Measurements from ENCODE around the gene C16orf78.
A peak's percentile ranks its signal among the peaks of the same experiment; 100 is the strongest.

C16orf78 gene

DNA sequence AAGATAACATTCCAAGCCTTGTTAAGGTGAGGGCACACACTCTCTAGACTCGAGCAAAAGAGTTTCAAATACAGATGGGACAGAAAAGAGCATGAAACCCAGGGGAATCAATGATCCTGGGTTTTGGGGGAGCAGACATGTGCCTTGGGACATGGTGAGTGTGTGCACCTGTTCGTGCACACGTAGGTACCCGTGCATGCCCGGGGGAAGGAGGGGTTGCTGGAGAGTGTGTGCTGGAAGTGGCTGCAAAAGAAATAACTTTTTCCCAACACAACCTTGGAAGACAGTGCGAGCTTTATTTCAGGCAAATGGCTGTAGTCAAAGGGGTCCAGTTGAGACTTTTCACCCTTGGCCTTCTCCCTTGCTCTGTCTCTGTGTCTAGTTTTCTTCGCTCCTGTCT is 62.6 kb downstream of the C16orf78 start:
- DNase-seq = no peak

DNA sequence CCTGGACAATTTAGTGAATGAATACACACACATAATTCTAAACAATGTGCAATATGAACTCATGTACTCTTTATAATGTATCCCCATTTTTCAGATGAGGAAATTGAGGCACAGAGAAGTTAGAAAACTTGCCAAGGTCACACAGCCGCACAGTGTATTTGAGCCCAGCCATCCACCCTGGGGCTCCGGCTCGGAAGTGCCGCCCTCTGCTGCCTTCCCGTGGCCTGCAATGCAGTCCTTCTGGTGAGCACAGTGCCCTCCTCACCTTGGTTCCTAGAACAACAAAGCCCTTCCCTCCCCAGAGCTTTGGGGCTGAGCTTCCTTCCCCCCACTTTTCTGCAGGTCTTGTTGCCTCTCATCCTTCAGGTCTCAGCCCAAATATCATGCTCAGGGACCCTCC is 63.7 kb downstream of the C16orf78 start:
- DNase-seq = no peak

DNA sequence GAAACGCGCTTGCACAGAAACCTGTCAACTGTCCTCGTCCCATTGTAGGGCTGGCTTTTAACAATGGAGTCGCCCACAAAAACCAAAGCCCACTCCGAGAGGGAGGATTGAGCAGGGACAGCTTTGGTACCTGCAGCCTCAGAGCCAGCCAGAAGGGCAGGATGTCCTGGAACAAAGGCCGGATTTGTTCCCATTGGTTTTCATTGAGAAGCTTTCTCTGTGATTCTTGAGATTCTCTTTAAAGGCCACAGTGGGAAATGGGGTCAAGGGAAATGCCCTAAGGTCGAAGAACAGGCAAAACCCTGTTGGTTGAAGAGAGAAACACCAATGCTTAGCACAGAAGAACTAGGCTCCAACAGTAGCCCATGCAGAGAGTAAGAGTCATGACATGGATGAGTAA is 65.4 kb downstream of the C16orf78 start:
- no peak for DNase-seq

DNA sequence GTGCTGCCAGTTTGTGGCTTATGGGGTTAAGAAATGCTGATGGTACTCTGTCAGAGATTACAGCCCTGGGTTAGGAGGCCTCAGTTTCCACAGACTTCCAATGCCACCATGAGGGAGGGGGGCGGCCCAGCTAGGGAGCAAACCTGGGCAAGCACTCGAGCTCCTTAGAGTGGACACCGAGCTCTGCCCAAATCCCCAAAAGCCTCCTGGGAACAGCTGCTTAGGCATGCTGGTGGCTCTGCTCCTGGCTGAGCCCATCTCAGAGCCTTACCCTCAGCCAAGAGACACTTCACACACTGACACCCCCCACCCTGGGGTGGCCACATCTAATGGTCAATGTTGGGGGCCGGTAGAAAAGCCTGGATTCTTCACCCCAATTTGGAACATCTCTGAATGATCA is 66.1 kb downstream of the C16orf78 start:
- no peak for DNase-seq

DNA sequence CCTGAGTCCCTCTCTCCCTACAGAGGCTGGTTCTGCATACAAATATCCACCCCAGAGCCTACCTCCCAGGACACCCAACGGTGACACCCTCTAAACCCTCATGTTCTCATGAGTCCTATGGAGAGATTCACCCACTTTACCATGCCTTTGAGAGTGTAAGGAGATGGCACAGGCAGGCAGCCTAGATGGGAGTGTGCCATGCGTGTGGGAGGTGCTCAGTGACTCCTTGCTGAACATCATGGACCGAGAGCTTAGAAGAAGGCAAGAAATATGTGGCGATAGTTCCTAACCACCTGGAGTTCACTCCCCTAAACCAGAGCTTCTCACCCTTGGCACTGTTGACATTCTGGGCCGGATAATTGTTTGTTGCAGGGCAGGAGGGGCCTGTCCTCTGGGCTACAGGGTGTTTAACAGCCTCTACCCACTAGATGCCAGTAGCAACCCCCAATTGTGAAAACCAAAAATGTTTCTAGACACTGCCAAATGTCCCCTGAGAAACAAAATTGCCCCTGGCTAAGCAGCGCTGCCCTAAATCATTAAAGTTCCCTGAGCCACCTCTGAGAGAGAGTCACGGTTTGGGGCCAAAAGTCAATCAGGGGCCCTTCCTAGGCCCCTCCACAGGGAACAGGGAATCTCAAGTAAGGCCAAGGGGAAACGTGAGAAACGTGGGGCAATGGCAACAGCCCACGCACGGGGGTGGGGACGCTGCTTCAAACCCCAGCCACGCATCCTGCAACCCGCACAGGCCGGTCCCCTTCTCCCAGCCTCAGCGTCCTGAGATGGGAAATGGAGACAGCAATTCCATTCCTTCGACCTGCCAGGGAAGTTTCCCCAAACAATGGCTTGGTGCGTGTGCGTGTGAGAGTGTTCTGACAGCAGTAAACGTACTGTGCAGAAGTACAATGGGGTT is 66.8 kb downstream of the C16orf78 start:
- DNase-seq = peak; percentile 1

DNA sequence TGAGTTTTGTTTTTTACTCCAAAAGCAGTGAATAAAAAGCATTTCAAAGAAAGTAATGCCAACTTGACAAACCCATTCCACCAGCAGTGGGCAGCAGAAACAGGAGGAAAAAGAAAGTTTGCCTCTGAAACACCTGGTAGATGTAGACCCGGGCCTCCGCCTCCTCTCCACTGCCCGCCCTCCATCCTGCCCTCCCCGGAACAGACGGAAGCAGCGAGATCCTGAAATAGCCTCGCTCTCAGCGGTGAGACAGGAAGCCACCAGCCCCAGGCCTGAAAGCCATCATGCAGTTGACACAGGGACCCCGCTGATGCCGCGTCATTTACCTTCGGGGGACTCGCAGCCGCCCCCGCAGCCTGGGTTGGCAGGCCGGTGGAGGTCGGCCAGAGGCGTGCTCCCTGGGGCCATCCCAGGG is 67.8 kb downstream of the C16orf78 start:
- DNase-seq = no peak

DNA sequence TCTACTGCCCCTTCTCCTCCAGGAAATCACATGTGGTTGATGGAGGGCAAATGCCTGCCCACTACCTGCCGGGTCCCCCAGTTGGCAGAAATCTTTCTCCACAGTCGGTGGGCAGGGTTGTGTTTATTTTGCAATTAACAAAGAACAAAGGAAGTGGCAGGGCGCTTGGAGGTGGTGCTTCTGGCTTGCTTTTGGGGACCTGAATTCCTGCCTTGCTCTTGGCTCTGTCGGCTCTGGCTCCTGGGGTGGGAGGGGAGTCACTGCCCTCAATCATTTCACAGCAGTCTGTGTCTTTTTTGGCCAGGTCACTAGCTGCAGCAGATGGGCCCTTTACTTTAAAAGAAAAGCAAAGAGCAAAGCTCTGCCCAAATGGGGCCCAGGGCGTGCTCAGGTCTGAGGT is 69.2 kb downstream of the C16orf78 start:
- DNase-seq = no peak

DNA sequence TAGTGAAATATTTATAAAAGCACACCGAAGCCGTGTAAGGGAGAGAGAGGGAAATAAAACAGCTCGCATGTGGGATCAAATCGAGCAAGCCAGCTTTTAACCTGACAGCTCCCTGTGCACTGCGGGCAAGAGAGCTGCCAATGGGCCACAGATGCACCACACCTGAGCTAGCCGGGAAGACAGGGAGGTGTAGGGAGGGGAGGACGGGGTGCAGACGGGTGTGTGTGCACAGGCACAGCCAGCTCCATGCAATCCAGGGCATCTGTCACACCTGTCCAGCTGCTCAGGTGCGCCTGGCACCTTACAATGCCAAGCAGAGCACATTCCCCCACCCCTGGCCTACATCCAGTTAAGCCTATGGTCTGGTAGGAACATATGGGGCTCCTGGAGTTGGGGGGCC is 70.0 kb downstream of the C16orf78 start:
- no peak for DNase-seq

DNA sequence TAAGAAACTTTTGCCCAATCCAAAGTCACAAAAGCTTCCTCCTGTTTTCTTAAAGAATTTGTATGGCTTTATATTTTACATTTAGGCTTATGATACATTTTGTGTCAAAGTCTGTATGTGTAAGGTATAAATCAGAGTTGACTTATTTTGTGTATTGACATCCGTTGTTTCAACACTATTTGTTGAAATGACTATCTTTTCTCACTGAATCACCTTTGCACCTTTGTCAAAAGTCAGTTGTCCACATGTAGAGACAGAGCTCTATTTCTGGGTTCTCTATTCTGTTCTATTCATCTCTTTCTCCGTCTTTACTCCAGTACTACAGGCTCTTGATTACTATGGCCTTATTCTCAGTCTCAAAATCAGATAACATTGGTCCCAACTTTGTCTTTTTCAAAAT is 73.2 kb downstream of the C16orf78 start:
- DNase-seq = no peak

All from midbrain (tissue), 1 donor.